Activated T-helper 17 cell treated with anti-CD3 and anti-CD28 coated beads, Interleukin-2, amount 50 U/mL, for 72 hours (primary cell): ENCODE results near the gene MAGEB18. TPM values are rescaled to one million over a fixed set of nuclear protein-coding genes. Genes with fewer than 3 reads are reported as not detected.

ENCODE experiments used
- ATAC-seq: fragments of 150-1000 bp; cut with Tn5 transposase; replicated peaks from 2 replicates; pipeline ENCODE4 v1.10.0; 2021; ENCODE audit warnings: mild to moderate bottlenecking, moderate library complexity
- H3K27ac Mint-ChIP-seq: one replicate; pipeline ENCODE4 v1.8.0; 2022; ENCODE audit warnings: mixed read lengths
- H3K27me3 Mint-ChIP-seq: one replicate; pipeline ENCODE4 v1.8.0; 2022; ENCODE audit warnings: mixed read lengths
- H3K36me3 Mint-ChIP-seq: one replicate; pipeline ENCODE4 v1.8.0; 2022; ENCODE audit warnings: low read depth, mild to moderate bottlenecking, mixed read lengths
- H3K4me1 Mint-ChIP-seq: one replicate; pipeline ENCODE4 v1.8.0; 2022; ENCODE audit warnings: mixed read lengths
- H3K4me3 Mint-ChIP-seq: one replicate; pipeline ENCODE4 v1.8.0; 2022; ENCODE audit warnings: mild to moderate bottlenecking, mixed read lengths
- H3K9me3 Mint-ChIP-seq: one replicate; pipeline ENCODE4 v1.8.0; 2022; ENCODE audit warnings: mixed read lengths
- total RNA-seq, 2 donors: library from RNA; stranded (reverse); gene quantifications; one replicate each; pipeline ENCODE4 v1.2.3, GENCODE V29; 2022

The MAGEB18 gene
- total RNA-seq: not detected

- H3K27ac Mint-ChIP-seq: no peak within 1 kb of the TSS
Observed at GRCh38 chrX:26138274-26138673, at the start of gene MAGEB18. MAGEB18 (plus strand) TSS chrX:26138343; CDS start chrX:26138986, 643 bp downstream.

GRCh38 chrX:26100421-26100920, 37.7 kb upstream of the MAGEB18 start:
- no peak overlapping the region for H3K27ac Mint-ChIP-seq
- H3K9me3 Mint-ChIP-seq: no peaks in the 10 kb centered on the region
- no peaks in the 10 kb centered on the region for H3K4me1 Mint-ChIP-seq
- H3K4me3 Mint-ChIP-seq: no peak overlapping the region
- H3K36me3 Mint-ChIP-seq: no peaks in the 10 kb centered on the region
- H3K27me3 Mint-ChIP-seq: no peaks in the 10 kb centered on the region
- no peak for ATAC-seq

More at GRCh38 chrX:26138274-26138673, at the start of gene MAGEB18:
- Mint-ChIP-seq H3K9me3 (no peaks in the 10 kb centered on the region), H3K4me1 (no peaks in the 10 kb centered on the region), H3K4me3 (no peak within 1 kb of the TSS), H3K36me3 (no peaks in the 10 kb centered on the region), H3K27me3 (no peaks in the 10 kb centered on the region)
- no peak for ATAC-seq

- H3K27me3 Mint-ChIP-seq: no peaks in the 10 kb centered on the region
- H3K4me3 Mint-ChIP-seq: no peak overlapping the region
- no peak for ATAC-seq
- peaks cover 5% of the 10 kb centered on the region for H3K9me3 Mint-ChIP-seq
- H3K4me1 Mint-ChIP-seq: no peaks in the 10 kb centered on the region
- no peak overlapping the region for H3K27ac Mint-ChIP-seq
- H3K36me3 Mint-ChIP-seq: no peaks in the 10 kb centered on the region
Observed at GRCh38 chrX:26109142-26109541, 29.0 kb upstream of the MAGEB18 start.

GRCh38 chrX:26146024-26146423, 7.9 kb downstream of the MAGEB18 start:
- H3K9me3 Mint-ChIP-seq: no peaks in the 10 kb centered on the region
- H3K36me3 Mint-ChIP-seq: no peaks in the 10 kb centered on the region
- no peaks in the 10 kb centered on the region for H3K27me3 Mint-ChIP-seq
- no peaks in the 10 kb centered on the region for H3K4me1 Mint-ChIP-seq
- no peak for ATAC-seq
- H3K27ac Mint-ChIP-seq: no peak overlapping the region
- H3K4me3 Mint-ChIP-seq: no peak overlapping the region

GRCh38 chrX:26160301-26160700, 22.2 kb downstream of the MAGEB18 start, which contains the start of gene MAGEB6B:
MAGEB6B (plus strand) TSS chrX:26160601; CDS start chrX:26160601, 0 bp downstream.
- Mint-ChIP-seq H3K9me3 (peaks cover 3% of the 10 kb centered on the region), H3K27me3 (no peaks in the 10 kb centered on the region), H3K27ac (no peak within 1 kb of the TSS), H3K4me3 (no peak within 1 kb of the TSS), H3K36me3 (no peaks in the 10 kb centered on the region), H3K4me1 (no peaks in the 10 kb centered on the region)
- ATAC-seq: no peak

Other genes starting within 250 kb of the MAGEB18 start
- not detected for gene MAGEB6B, start 22.3 kb downstream of the MAGEB18 start, total RNA-seq
- not detected for gene MAGEB6, start 54.1 kb downstream of the MAGEB18 start, total RNA-seq
- gene MAGEB5, start 77.8 kb downstream of the MAGEB18 start, total RNA-seq: not detected